Activated CD4-positive, alpha-beta T cell treated with anti-CD3 and anti-CD28 coated beads, Interleukin-2, amount 50 U/mL, for 1 hour (primary cell): ENCODE data around the gene CENPN.

ENCODE experiments used
- DNase-seq: peaks from one replicate; pipeline ENCODE4 v3.0.0-alpha.2; 2020

The CENPN gene

GRCh38 chr16:80992676-80993293 is 14.2 kb upstream of the CENPN start:
- DNase-seq, result no peak

- DNase-seq, result no peak
Measured at GRCh38 chr16:80993307-80993706, 13.7 kb upstream of the CENPN start.

- no peak for DNase-seq
Measured at GRCh38 chr16:80993834-80994233, 13.2 kb upstream of the CENPN start.

- DNase-seq, result no peak
Measured at GRCh38 chr16:80994451-80994850, 12.6 kb upstream of the CENPN start.

GRCh38 chr16:80996688-80997138 is 10.3 kb upstream of the CENPN start:
- no peak for DNase-seq

- DNase-seq, result no peak
Measured at GRCh38 chr16:80997139-80997798, 9.7 kb upstream of the CENPN start.

GRCh38 chr16:80997964-80998620 is 8.9 kb upstream of the CENPN start:
- no peak for DNase-seq

GRCh38 chr16:81000873-81001272 is 6.1 kb upstream of the CENPN start:
- DNase-seq, result no peak

GRCh38 chr16:81001330-81001729 is 5.7 kb upstream of the CENPN start:
- no peak for DNase-seq

GRCh38 chr16:81003064-81003463 is 4.0 kb upstream of the CENPN start:
- no peak for DNase-seq

GRCh38 chr16:81003610-81004460 is 3.2 kb upstream of the CENPN start:
- DNase-seq, result no peak

GRCh38 chr16:81004646-81005353 is 2.2 kb upstream of the CENPN start:
- no peak for DNase-seq

GRCh38 chr16:81005610-81006161 is 1.3 kb upstream of the CENPN start:
- no peak for DNase-seq

GRCh38 chr16:81006211-81006812 is 702 bp upstream of the CENPN start:
- peak; percentile 62 for DNase-seq

GRCh38 chr16:81008505-81008789 is 1.4 kb downstream of the CENPN start:
- no peak for DNase-seq

- no peak for DNase-seq
Measured at GRCh38 chr16:81012974-81013373, 6.0 kb downstream of the CENPN start.

GRCh38 chr16:81014672-81015071 is 7.7 kb downstream of the CENPN start:
- DNase-seq, result no peak

GRCh38 chr16:81018496-81018895 is 11.5 kb downstream of the CENPN start:
- DNase-seq, result no peak

GRCh38 chr16:81026429-81026828 is 19.4 kb downstream of the CENPN start:
- DNase-seq, result no peak

GRCh38 chr16:81029930-81030604 is 23.1 kb downstream of the CENPN start:
- DNase-seq, result no peak

GRCh38 chr16:81035398-81035974 is 28.5 kb downstream of the CENPN start, which contains the start of gene ATMIN:
Gene ATMIN, plus strand, starts transcription at chr16:81035842. Its CDS starts 29 bp downstream, at chr16:81035871.
- peak; percentile 87 for DNase-seq
